22Rv1 (cell line): ENCODE measurements around the gene RMI1.

Source experiments
- CTCF ChIP-seq: fragments of 450-650 bp; IDR thresholded peaks from 2 replicates; pipeline ENCODE4 v1.5.1; 2017; ENCODE audit warnings: mild to moderate bottlenecking
- ZFX ChIP-seq: fragments of 450-650 bp; IDR thresholded peaks from 2 replicates; pipeline ENCODE4 v1.6.1; 2017; ENCODE audit warnings: antibody characterized with exemption, borderline replicate concordance

GRCh38 chr9:83969602-83970001 is 11.0 kb upstream of the RMI1 start:
- no peak for TF ChIP-seq CTCF
- no peak for TF ChIP-seq ZFX
